Gastroesophageal sphincter (tissue), 4 donors: ENCODE results near the gene PDE3B. TPM values are rescaled to one million over a fixed set of nuclear protein-coding genes. Genes with fewer than 3 reads are reported as not detected.
"Not testable (repeated sequence)": the region's sequence is repeated elsewhere in the genome, so short reads cannot be mapped to it uniquely, and the experiment has no call there.

Experiments used
- ATAC-seq: fragments of 150-250 bp; one replicate; pipeline ENCODE4 v1.9.1; 2016; ENCODE audit warnings: mild to moderate bottlenecking, moderate library complexity
- H3K27ac ChIP-seq, 4 donors: fragments of 200-600 bp; sonication (generic) in 3 of 4; 1 replicate in 3 of 4; 2 replicates in 1 of 4; pipeline ENCODE4 v1.5.1; 2016 to 2019
- H3K27me3 ChIP-seq: fragments of 200-600 bp; sonication (generic); one replicate; pipeline ENCODE4 v1.5.1; 2019
- H3K36me3 ChIP-seq, 2 donors: fragments of 200-600 bp; sonication (generic); one replicate each; pipeline ENCODE4 v1.5.1; 2019; ENCODE audit warnings: control low read depth in 1 of 2
- H3K4me1 ChIP-seq, 3 donors: fragments of 200-600 bp; sonication (generic); 1 replicate in 2 of 3; 2 replicates in 1 of 3; pipeline ENCODE4 v1.5.1; 2016 to 2019; ENCODE audit warnings: control low read depth in 2 of 3
- H3K4me3 ChIP-seq, 2 donors: fragments of 200-600 bp; sonication (generic); one replicate each; pipeline ENCODE4 v1.5.1; 2019; ENCODE audit warnings: mild to moderate bottlenecking in 1 of 2, moderate library complexity in 1 of 2
- H3K9me3 ChIP-seq, 3 donors: fragments of 200-600 bp; sonication (generic); one replicate each; pipeline ENCODE4 v1.5.1; 2017 to 2019; ENCODE audit warnings: control low read depth in 2 of 3
- CTCF ChIP-seq, 4 experiments: fragments of 200-600 bp in 2 of 4; fragments of 450-650 bp in 2 of 4; sonication (generic) in 1 of 4; IDR thresholded peaks; one replicate each; pipeline ENCODE4 v1.5.1; 2017 to 2019; ENCODE audit warnings: antibody characterized with exemption in 4 of 4, mild to moderate bottlenecking in 2 of 4, moderate library complexity in 2 of 4
- EP300 ChIP-seq: sonication (generic); formaldehyde crosslinking; IDR thresholded peaks from one replicate; pipeline ENCODE4 v1.6.1; 2017; ENCODE audit warnings: antibody characterized with exemption, mild to moderate bottlenecking
- POLR2A ChIP-seq, 2 donors: fragments of 450-650 bp; IDR thresholded peaks; one replicate each; pipeline ENCODE4 v1.6.1; 2017; ENCODE audit warnings: antibody characterized with exemption in 2 of 2, mild to moderate bottlenecking in 2 of 2, moderate library complexity in 1 of 2
- POLR2AphosphoS5 ChIP-seq: sonication (generic); formaldehyde crosslinking; IDR thresholded peaks from one replicate; pipeline ENCODE4 v1.6.1; 2017; ENCODE audit warnings: antibody characterized with exemption
- WGBS, 2 donors: methylation state at CpG; one replicate each; pipeline ENCODE4 v1.1.5; 2018; ENCODE audit warnings: low coverage in 1 of 2; 5-methylcytosine and 5-hydroxymethylcytosine counted together
- total RNA-seq, 4 donors: library from RNA; depleted of rRNA; stranded (reverse); fragments of >200 nt; gene quantifications; one replicate each; pipeline ENCODE4 v1.1.0, GENCODE V29; 2016

The PDE3B gene
- total RNA-seq, 4 donors from 2014 or later: 11.7 to 21.8 (median 17.9) TPM

GRCh38 chr11:14622223-14622954, 21.2 kb upstream of the PDE3B start:
- TF ChIP-seq POLR2AphosphoS5 (no peak), POLR2A (IDR thresholded peaks at IDR 0.05) (no peak)
- Histone ChIP-seq H3K36me3 (no peaks in the 10 kb centered on the region), H3K27me3 (no peaks in the 10 kb centered on the region), H3K4me3 (no peak overlapping the region), H3K27ac (peak overlapping the region in 1 of 4 donors; percentile 15), H3K4me1 (peaks cover 0 to 45% (median 0%) of the 10 kb centered on the region in 3 donors), H3K9me3 (no peaks in the 10 kb centered on the region)
- 51 to 87% methylated on average over 2 to 5 of the region's 5 CpGs for WGBS, 2 donors
- ATAC-seq: no peak

- Histone ChIP-seq H3K27ac (no peak overlapping the region), H3K4me3 (no peak overlapping the region), H3K27me3 (no peaks in the 10 kb centered on the region), H3K4me1 (peaks cover 0 to 45% (median 0%) of the 10 kb centered on the region in 3 donors), H3K36me3 (no peaks in the 10 kb centered on the region), H3K9me3 (no peaks in the 10 kb centered on the region)
- 84 to 86% methylated on average over 3 of the region's 3 CpGs for WGBS, 2 donors
- TF ChIP-seq EP300: no peak
- TF ChIP-seq POLR2A (IDR thresholded peaks at IDR 0.05): no peak
- TF ChIP-seq POLR2AphosphoS5: no peak
- TF ChIP-seq CTCF (IDR thresholded peaks at IDR 0.05): no peak
- no peak for ATAC-seq
Observed at GRCh38 chr11:14623036-14623435, 20.6 kb upstream of the PDE3B start.

GRCh38 chr11:14625586-14626205, 17.9 kb upstream of the PDE3B start:
- Histone ChIP-seq H3K27ac (no peak overlapping the region), H3K36me3 (no peaks in the 10 kb centered on the region), H3K27me3 (no peaks in the 10 kb centered on the region), H3K9me3 (no peaks in the 10 kb centered on the region), H3K4me1 (peaks cover 0 to 32% (median 0%) of the 10 kb centered on the region in 3 donors), H3K4me3 (no peak overlapping the region)
- no peak for ATAC-seq
- TF ChIP-seq POLR2AphosphoS5 (no peak), POLR2A (IDR thresholded peaks at IDR 0.05) (no peak), EP300 (no peak), CTCF (IDR thresholded peaks at IDR 0.05) (no peak)
- WGBS, 2 donors: 30 to 52% methylated on average over 3 of the region's 3 CpGs

- no peaks in the 10 kb centered on the region for H3K36me3 ChIP-seq
- H3K4me1 ChIP-seq: peaks cover 0 to 22% (median 0%) of the 10 kb centered on the region in 3 donors
- TF ChIP-seq POLR2AphosphoS5 (no peak), EP300 (no peak), POLR2A (IDR thresholded peaks at IDR 0.05) (no peak), CTCF (IDR thresholded peaks at IDR 0.05) (no peak)
- H3K27ac ChIP-seq: no peak overlapping the region
- no peaks in the 10 kb centered on the region for H3K27me3 ChIP-seq
- no peaks in the 10 kb centered on the region for H3K9me3 ChIP-seq
- H3K4me3 ChIP-seq: no peak overlapping the region
- ATAC-seq: no peak
- WGBS, 2 donors: 80 to 93% methylated on average over 3 of the region's 3 CpGs
Observed at GRCh38 chr11:14626650-14627049, 17.0 kb upstream of the PDE3B start.

GRCh38 chr11:14633506-14634224, 9.9 kb upstream of the PDE3B start:
- not testable (repeated sequence) for H3K9me3 ChIP-seq, H3K36me3 ChIP-seq, ATAC-seq, H3K27ac ChIP-seq, H3K27me3 ChIP-seq, H3K4me3 ChIP-seq
- 96% methylated on average over 4 of the region's 26 CpGs; no CpG with 5 or more reads in 1 of the 2 donors for WGBS, 2 donors
- H3K4me1 ChIP-seq: peaks cover 0 to 15% (median 4%) of the 10 kb centered on the region in 3 donors
